OCI-LY7 (cell line): Measurements from ENCODE around the gene OAS1. TPM values are rescaled to one million over a fixed set of nuclear protein-coding genes. Genes with fewer than 3 reads are reported as not detected.

ENCODE experiments used
- BruUV-seq: library from RNA; stranded (reverse); fragments of 400-500 nt; replicated peaks from 2 replicates; lab custom pipeline; 2021; lab: Mats Ljungman, UMichigan
- CTCF ChIA-PET: fragments of 300-600 bp; sonication (Branson Sonifier 250); formaldehyde crosslinking; loops from one replicate; lab custom pipeline; 2022; ENCODE audit warnings: antibody characterized with exemption; ENCODE audit not compliant: unreplicated experiment; lab: Charles Lee
- POLR2A ChIA-PET: fragments of 300-600 bp; sonication (Branson Sonifier 250); formaldehyde crosslinking; loops from one replicate; lab custom pipeline; 2022; ENCODE audit warnings: antibody characterized with exemption; lab: Charles Lee
- DNase-seq: peaks from one replicate; pipeline ENCODE4 v3.0.0-alpha.2; 2015; ENCODE audit warnings: low spot score
- H2AFZ ChIP-seq: fragments of 200-600 bp; sonication (generic), shearing (Covaris generic); 2 replicates; pipeline ENCODE4 v1.6.1; 2014; ENCODE audit warnings: mild to moderate bottlenecking, antibody characterized with exemption, low read length, moderate library complexity
- H3K27ac ChIP-seq: fragments of 200-600 bp; sonication (generic); 2 replicates; pipeline ENCODE4 v1.5.1; 2014; ENCODE audit warnings: mixed run types, low read depth, mild to moderate bottlenecking, moderate library complexity, low read length, inconsistent platforms; ENCODE audit not compliant: poor library complexity, severe bottlenecking
- H3K36me3 ChIP-seq: fragments of 200-600 bp; sonication (generic); 2 replicates; pipeline ENCODE4 v1.6.1; 2014; ENCODE audit warnings: mild to moderate bottlenecking, antibody characterized with exemption, low read length, moderate library complexity, mixed read lengths; ENCODE audit not compliant: insufficient read depth
- H3K4me1 ChIP-seq: fragments of 200-600 bp; sonication (generic); 2 replicates; pipeline ENCODE4 v1.5.1; 2014; ENCODE audit warnings: mild to moderate bottlenecking, low read length; ENCODE audit not compliant: insufficient read depth, poor library complexity, severe bottlenecking
- H3K4me2 ChIP-seq: fragments of 200-600 bp; sonication (generic); 2 replicates; pipeline ENCODE4 v1.6.1; 2014; ENCODE audit warnings: mild to moderate bottlenecking, low read length
- H3K4me3 ChIP-seq: fragments of 200-600 bp; sonication (generic); 2 replicates; pipeline ENCODE4 v1.5.1; 2014; ENCODE audit warnings: mild to moderate bottlenecking, low read depth, low read length; ENCODE audit not compliant: poor library complexity, severe bottlenecking
- H3K79me2 ChIP-seq: fragments of 200-600 bp; sonication (generic); 2 replicates; pipeline ENCODE4 v1.6.1; 2016; ENCODE audit warnings: low read depth, mild to moderate bottlenecking, low read length, moderate library complexity, mixed read lengths; ENCODE audit not compliant: insufficient read depth
- H3K9me2 ChIP-seq: fragments of 200-600 bp; sonication (generic); 2 replicates; pipeline ENCODE4 v1.6.1; 2016; ENCODE audit warnings: mild to moderate bottlenecking, low read length, mixed read lengths; ENCODE audit not compliant: insufficient read depth
- H3K9me3 ChIP-seq: fragments of 200-600 bp; sonication (generic); 2 replicates; pipeline ENCODE4 v1.6.1; 2014; ENCODE audit warnings: mild to moderate bottlenecking, mixed run types, low read length, mixed read lengths
- H4K20me1 ChIP-seq: fragments of 200-600 bp; sonication (generic); 2 replicates; pipeline ENCODE4 v1.6.1; 2014; ENCODE audit warnings: mild to moderate bottlenecking, antibody characterized with exemption, low read length, moderate library complexity, mixed read lengths; ENCODE audit not compliant: insufficient read depth
- EZH2phosphoT487 ChIP-seq: fragments of 200-600 bp; sonication (generic); IDR thresholded peaks from 2 replicates; pipeline ENCODE4 v1.6.1; 2018; ENCODE audit warnings: low read depth, borderline replicate concordance, mild to moderate bottlenecking, mixed run types, antibody characterized with exemption, low read length, moderate library complexity, mixed read lengths
- intact Hi-C: fragments of 100-400 bp; cut with micrococcal nuclease; formaldehyde crosslinking; loops from one replicate; pipeline ENCODE4 v1.10.0; 2022; ENCODE audit not compliant: unreplicated experiment
- total RNA-seq, 2 experiments: library from RNA; depleted of rRNA in 1 of 2; stranded (reverse); fragments of >200 nt in 1 of 2; shearing (Covaris generic) in 1 of 2; gene quantifications; 2 replicates each; pipeline ENCODE4 v1.2.3, GENCODE V29; 2014 to 2022
- TF ChIP-seq, protein P1 (sequence below): fragments of 200-600 bp; sonication (generic); conservative IDR thresholded peaks from 2 replicates; pipeline ENCODE4 v1.5.1; 2014; ENCODE audit warnings: mild to moderate bottlenecking, antibody characterized with exemption, low read length, moderate library complexity, mixed read lengths

OAS1 gene
- total RNA-seq, 2 experiments from 2014 or later, result 49.6 to 56.3 TPM

- no peak overlapping the region for H3K4me2 ChIP-seq
- no peaks in the 10 kb centered on the region for H3K9me3 ChIP-seq
- ChIA-PET CTCF (no interaction called here), POLR2A (no interaction called here)
- TF ChIP-seq EZH2phosphoT487, result no peak
- TF ChIP-seq, protein P1, sequence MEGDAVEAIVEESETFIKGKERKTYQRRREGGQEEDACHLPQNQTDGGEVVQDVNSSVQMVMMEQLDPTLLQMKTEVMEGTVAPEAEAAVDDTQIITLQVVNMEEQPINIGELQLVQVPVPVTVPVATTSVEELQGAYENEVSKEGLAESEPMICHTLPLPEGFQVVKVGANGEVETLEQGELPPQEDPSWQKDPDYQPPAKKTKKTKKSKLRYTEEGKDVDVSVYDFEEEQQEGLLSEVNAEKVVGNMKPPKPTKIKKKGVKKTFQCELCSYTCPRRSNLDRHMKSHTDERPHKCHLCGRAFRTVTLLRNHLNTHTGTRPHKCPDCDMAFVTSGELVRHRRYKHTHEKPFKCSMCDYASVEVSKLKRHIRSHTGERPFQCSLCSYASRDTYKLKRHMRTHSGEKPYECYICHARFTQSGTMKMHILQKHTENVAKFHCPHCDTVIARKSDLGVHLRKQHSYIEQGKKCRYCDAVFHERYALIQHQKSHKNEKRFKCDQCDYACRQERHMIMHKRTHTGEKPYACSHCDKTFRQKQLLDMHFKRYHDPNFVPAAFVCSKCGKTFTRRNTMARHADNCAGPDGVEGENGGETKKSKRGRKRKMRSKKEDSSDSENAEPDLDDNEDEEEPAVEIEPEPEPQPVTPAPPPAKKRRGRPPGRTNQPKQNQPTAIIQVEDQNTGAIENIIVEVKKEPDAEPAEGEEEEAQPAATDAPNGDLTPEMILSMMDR, result no peak
- H3K4me3 ChIP-seq, result no peak overlapping the region
- no TSS peak for BruUV-seq
- H4K20me1 ChIP-seq, result no peaks in the 10 kb centered on the region
- peaks cover 7% of the 10 kb centered on the region for H3K4me1 ChIP-seq
- no peak for DNase-seq
- no peaks in the 10 kb centered on the region for H3K9me2 ChIP-seq
- no peak overlapping the region for H2AFZ ChIP-seq
- no peaks in the 10 kb centered on the region for H3K36me3 ChIP-seq
- intact Hi-C loops, result no loop called here
- no peaks in the 10 kb centered on the region for H3K79me2 ChIP-seq
- H3K27ac ChIP-seq, result no peak overlapping the region
These were observed 26.4 kb downstream of the OAS1 start for GRCh38 chr12:112933129-112933505.

GRCh38 chr12:112936264-112936663, 29.5 kb downstream of the OAS1 start:
- intact Hi-C loops, result no loop called here
- BruUV-seq, result no TSS peak
- no peak for DNase-seq
- no peaks in the 10 kb centered on the region for H3K36me3 ChIP-seq
- peaks cover 31% of the 10 kb centered on the region for H3K4me1 ChIP-seq
- POLR2A ChIA-PET, result no interaction called here
- H3K9me3 ChIP-seq, result no peaks in the 10 kb centered on the region
- H3K9me2 ChIP-seq, result no peaks in the 10 kb centered on the region
- TF ChIP-seq, protein P1, result no peak
- TF ChIP-seq EZH2phosphoT487, result no peak
- H4K20me1 ChIP-seq, result no peaks in the 10 kb centered on the region
- no peaks in the 10 kb centered on the region for H3K79me2 ChIP-seq
- CTCF ChIA-PET, result no interaction called here
- H3K4me2 ChIP-seq, result no peak overlapping the region
- H3K27ac ChIP-seq, result no peak overlapping the region
- no peak overlapping the region for H3K4me3 ChIP-seq
- H2AFZ ChIP-seq, result no peak overlapping the region

GRCh38 chr12:112936927-112937326, 30.2 kb downstream of the OAS1 start:
- peaks cover 31% of the 10 kb centered on the region for H3K4me1 ChIP-seq
- H3K4me2 ChIP-seq, result no peak overlapping the region
- H3K27ac ChIP-seq, result no peak overlapping the region
- H3K79me2 ChIP-seq, result no peaks in the 10 kb centered on the region
- H3K36me3 ChIP-seq, result no peaks in the 10 kb centered on the region
- no TSS peak for BruUV-seq
- DNase-seq, result no peak
- H2AFZ ChIP-seq, result no peak overlapping the region
- no peak overlapping the region for H3K4me3 ChIP-seq
- H3K9me2 ChIP-seq, result no peaks in the 10 kb centered on the region
- intact Hi-C loops, result no loop called here
- no peaks in the 10 kb centered on the region for H4K20me1 ChIP-seq
- TF ChIP-seq EZH2phosphoT487, result no peak
- TF ChIP-seq, protein P1, result no peak
- H3K9me3 ChIP-seq, result no peaks in the 10 kb centered on the region
- ChIA-PET CTCF (no interaction called here), POLR2A (no interaction called here)
